Measurements from ENCODE around the gene RDX. TPM values are rescaled to one million over a fixed set of nuclear protein-coding genes. Genes with fewer than 3 reads are reported as not detected.

Gene RDX
- total RNA-seq, 1 donor from 2014 or later: 114 TPM

DNA sequence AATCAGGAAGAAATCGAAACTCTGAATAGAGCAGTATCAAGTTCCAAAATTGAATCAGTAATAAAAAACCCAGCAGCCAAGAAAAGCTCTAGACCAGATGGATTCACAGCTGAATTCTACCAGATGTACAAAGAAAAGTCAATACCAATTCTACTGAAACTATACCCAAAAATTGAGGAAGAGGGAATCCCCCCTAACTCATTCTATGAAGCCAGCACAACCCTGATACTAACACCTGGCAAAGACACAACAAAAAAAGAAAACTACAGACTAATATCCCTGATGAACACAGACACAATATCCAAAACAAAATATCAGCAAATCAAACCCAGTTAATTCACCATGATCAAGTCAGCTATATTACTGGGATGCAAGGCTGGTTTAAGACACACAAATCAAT lies 105.5 kb downstream of the RDX start:
- ATAC-seq (ENCODE audit: poor library complexity): no peak
- DNase-seq: no peak
- intact Hi-C loops (cut with DNase I): no loop called here

- intact Hi-C loops (cut with DNase I): no loop called here
- DNase-seq: no peak
Observed at GRCh38 chr11:110187731-110188130, 108.7 kb downstream of the RDX start.

GRCh38 chr11:110186867-110187266 lies 109.5 kb downstream of the RDX start:
- intact Hi-C loops (cut with DNase I): no loop called here
- DNase-seq: no peak
- ATAC-seq (ENCODE audit: poor library complexity): no peak

More at GRCh38 chr11:110187731-110188130, 108.7 kb downstream of the RDX start:
- ATAC-seq (ENCODE audit: poor library complexity): no peak

DNA sequence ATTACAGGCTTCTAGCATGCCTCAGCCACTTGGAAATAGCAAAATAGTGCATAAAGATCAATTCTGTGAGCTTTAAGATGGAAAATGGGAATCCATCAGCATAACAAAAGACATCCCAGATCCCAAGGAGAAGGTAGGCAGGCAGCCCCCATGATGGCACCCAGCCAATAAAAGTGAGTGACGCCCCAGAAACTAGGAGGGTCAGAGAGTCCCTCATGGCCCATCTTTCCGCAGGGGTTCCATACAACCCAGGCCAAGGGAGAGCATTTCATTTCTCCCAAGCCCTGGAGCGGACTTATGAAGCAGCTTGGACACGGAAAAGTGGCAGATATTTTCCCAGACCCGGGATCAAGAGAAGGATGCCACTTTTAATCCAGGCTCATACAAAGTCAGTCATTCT lies 110.0 kb downstream of the RDX start:
- DNase-seq: no peak
- ATAC-seq (ENCODE audit: poor library complexity): no peak
- intact Hi-C loops (cut with DNase I): no loop called here

DNA sequence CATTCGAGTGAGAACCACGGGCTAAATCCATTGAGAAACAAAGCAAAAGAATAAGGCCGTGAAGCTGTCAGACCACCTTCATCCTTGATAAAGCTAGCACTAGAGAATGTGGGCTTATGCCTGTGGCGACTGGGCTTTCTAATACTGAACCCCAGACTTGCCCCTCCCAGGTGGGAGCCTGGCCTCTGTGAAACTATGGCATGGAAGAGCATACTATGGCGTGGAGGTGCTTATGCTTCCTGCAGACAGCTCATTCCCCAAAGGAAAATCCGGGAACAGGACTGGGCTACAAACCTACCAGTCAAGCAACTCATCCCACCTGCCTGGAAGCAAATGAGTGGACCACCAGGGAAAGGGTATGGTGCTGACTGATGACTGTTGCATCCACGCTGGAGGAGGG lies 110.8 kb downstream of the RDX start:
- ATAC-seq (ENCODE audit: poor library complexity) (no peak), DNase-seq (no peak)
- intact Hi-C loops (cut with DNase I): no loop called here

- ATAC-seq (ENCODE audit: poor library complexity) (no peak), DNase-seq (no peak)
- intact Hi-C loops (cut with DNase I): no loop called here
Observed at GRCh38 chr11:110185121-110185591, 111.3 kb downstream of the RDX start.

DNA sequence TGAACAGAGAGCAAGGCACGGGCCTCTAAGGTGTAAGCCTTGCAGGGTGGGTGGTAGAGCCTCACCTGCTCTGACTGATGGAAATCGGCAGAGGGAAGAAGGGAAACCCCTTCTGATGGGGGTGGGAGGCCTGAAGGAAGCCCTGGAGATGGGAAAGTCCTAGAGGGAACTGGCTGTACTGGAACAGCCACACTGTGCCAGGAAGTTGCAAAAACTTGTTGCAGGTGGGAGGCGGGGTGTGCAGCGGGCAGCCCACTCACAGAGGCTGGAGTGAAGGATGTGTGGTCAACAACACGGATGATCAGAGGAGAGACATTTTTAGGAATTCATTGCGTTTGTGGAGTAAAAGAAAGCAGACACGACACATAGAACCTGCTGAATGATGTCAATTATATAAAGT lies 112.0 kb downstream of the RDX start:
- ATAC-seq (ENCODE audit: poor library complexity) (no peak), DNase-seq (no peak)
- intact Hi-C loops (cut with DNase I): no loop called here

DNA sequence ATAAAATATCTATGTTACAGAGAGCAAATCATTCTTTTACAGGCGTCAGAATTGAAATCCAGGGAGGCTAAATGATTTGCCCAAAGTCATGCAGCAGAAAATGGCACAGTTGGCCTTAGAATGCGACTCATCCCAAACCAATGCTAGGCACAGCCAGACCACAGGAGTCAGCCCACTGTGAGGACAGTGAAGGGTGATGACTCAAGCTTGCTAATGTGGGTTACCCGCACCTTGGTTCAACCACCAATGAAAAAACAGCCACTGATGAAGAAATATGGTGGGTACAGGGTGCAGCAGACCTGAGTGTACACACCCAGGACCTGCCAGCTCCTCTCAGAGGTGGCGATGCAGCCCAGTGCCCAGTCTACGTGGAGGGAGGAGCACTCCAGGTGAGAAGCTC lies 113.5 kb downstream of the RDX start:
- no peak for ATAC-seq (ENCODE audit: poor library complexity)
- no peak for DNase-seq
- intact Hi-C loops (cut with DNase I): no loop called here

DNA sequence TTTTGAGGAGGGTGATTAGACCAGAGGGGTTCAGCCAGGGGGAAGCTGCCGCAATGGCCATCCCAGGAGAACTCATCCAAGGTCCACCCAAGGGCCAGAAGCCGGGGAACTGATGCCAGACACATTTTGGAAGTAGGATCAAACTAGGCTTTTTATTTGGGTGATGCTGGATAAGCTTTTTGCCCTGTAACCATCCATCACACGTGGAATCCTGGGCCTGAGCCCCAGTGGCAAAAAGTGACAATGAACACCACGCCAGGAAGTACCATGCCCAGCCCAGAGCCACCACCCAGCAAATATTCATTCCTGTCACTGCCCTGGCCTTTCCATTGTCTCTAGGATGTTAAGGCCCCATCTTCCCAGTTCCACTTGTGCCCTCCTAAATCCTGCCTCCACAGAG lies 117.3 kb downstream of the RDX start:
- intact Hi-C loops (cut with DNase I): loop anchor here (10.0 kb wide), 1 partner anchor 234 kb away; no protein-coding TSS in a partner anchor
- DNase-seq: no peak
- no peak for ATAC-seq (ENCODE audit: poor library complexity)

DNA sequence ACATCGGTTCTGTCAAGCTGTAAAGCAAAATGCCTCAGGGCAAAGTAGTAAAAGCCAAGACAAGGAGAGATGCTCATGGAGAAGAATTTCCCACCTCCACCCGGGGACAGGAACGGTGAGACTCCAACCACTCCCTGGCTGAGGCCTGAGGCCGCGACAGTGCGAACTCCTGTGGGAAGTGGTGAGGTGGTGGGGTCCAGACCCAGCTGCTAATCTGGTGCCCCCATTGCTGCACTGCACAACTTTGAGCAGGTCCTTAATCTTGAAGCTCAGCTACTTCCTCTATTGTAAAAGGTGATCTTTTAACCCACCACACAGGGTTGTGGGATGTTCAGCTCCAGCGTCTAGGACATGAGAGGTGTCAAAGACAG lies 119.3 kb downstream of the RDX start:
- ATAC-seq (ENCODE audit: poor library complexity): no peak
- intact Hi-C loops (cut with DNase I): loop anchor here (10.0 kb wide), 1 partner anchor 232 kb away; no protein-coding TSS in a partner anchor
- no peak for DNase-seq

GRCh38 chr11:110176366-110177085 lies 119.9 kb downstream of the RDX start:
- DNase-seq (no peak), ATAC-seq (ENCODE audit: poor library complexity) (no peak)
- intact Hi-C loops (cut with DNase I): loop anchor here (10.0 kb wide), 1 partner anchor 232 kb away; no protein-coding TSS in a partner anchor

GRCh38 chr11:110174645-110175310 lies 121.6 kb downstream of the RDX start:
- intact Hi-C loops (cut with DNase I): loop anchor here (10.0 kb wide), 1 partner anchor 230 kb away; no protein-coding TSS in a partner anchor
- DNase-seq: no peak
- peak; percentile 42 for ATAC-seq (ENCODE audit: poor library complexity)

GRCh38 chr11:110173811-110174644 lies 122.4 kb downstream of the RDX start:
- ATAC-seq (ENCODE audit: poor library complexity) (peak; percentile 89), DNase-seq (peak; percentile 72)
- intact Hi-C loops (cut with DNase I): loop anchor here (10.0 kb wide), 1 partner anchor 229 kb away; no protein-coding TSS in a partner anchor

DNA sequence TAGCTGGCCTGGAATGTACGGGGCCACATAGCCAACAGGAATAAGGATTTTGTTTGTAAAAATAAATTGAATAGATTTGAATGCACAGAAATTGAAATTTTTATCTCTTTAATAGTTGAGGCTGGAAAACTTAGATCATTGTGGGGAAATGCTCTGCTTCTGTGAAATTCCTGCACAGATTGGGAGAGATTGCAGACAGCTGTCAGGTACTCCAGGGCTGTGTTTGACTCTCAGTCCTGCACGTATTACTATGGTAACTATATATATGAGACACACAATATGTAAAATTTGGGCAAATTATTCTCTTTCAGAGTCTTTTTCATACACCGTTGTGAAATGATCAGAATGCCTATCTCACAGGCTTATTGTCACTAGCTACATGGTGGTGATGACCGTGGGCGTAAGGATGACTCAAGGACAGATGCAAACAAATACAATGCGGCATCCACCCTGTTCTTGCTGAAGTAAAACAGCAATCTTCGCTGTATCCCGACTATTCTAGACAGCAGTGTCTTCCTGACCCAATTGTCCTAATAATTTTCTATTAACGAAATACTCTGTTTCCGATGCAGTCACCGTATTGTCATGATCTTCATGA lies 123.8 kb downstream of the RDX start:
- DNase-seq (no peak), ATAC-seq (ENCODE audit: poor library complexity) (no peak)
- intact Hi-C loops (cut with DNase I): loop anchor here (10.0 kb wide), 1 partner anchor 228 kb away; no protein-coding TSS in a partner anchor

- DNase-seq (no peak), ATAC-seq (ENCODE audit: poor library complexity) (no peak)
- intact Hi-C loops (cut with DNase I): loop anchor here (10.0 kb wide), 1 partner anchor 225 kb away; no protein-coding TSS in a partner anchor
Observed at GRCh38 chr11:110169738-110170137, 126.7 kb downstream of the RDX start.

GRCh38 chr11:110168033-110168803 lies 128.2 kb downstream of the RDX start:
- ATAC-seq (ENCODE audit: poor library complexity) (no peak), DNase-seq (no peak)
- intact Hi-C loops (cut with DNase I): no loop called here

GRCh38 chr11:110165039-110165925 lies 131.1 kb downstream of the RDX start:
- DNase-seq: no peak
- no peak for ATAC-seq (ENCODE audit: poor library complexity)
- intact Hi-C loops (cut with DNase I): no loop called here
